Uterus (tissue), 4 donors: ENCODE measurements around the gene KCNJ15. TPM values are rescaled to one million over a fixed set of nuclear protein-coding genes. Genes with fewer than 3 reads are reported as not detected.

Source experiments
- DNase-seq, 2 donors: peaks; one replicate each; pipeline ENCODE4 v3.0.0-alpha.2; 2019 to 2020
- H3K27ac ChIP-seq, 2 donors: fragments of 200-600 bp; sonication (generic); 1 replicate in 1 of 2; 2 replicates in 1 of 2; pipeline ENCODE4 v1.5.1; 2016 to 2018
- H3K27me3 ChIP-seq, 2 donors: fragments of 200-600 bp; sonication (generic); one replicate each; pipeline ENCODE4 v1.5.1; 2018 to 2019; ENCODE audit warnings: control low read depth in 1 of 2
- H3K36me3 ChIP-seq, 2 donors: fragments of 200-600 bp; sonication (generic); one replicate each; pipeline ENCODE4 v1.5.1; 2019; ENCODE audit warnings: control low read depth in 1 of 2
- H3K4me1 ChIP-seq, 2 donors: fragments of 200-600 bp; sonication (generic); one replicate each; pipeline ENCODE4 v1.5.1; 2018 to 2019; ENCODE audit warnings: control low read depth in 1 of 2
- H3K4me3 ChIP-seq, 2 donors: fragments of 200-600 bp; sonication (generic); 1 replicate in 1 of 2; 2 replicates in 1 of 2; pipeline ENCODE4 v1.5.1; 2018 to 2019; ENCODE audit warnings: mild to moderate bottlenecking in 1 of 2
- H3K9me3 ChIP-seq, 2 donors: fragments of 200-600 bp; sonication (generic); one replicate each; pipeline ENCODE4 v1.5.1; 2019; ENCODE audit warnings: control low read depth in 1 of 2
- CTCF ChIP-seq, 4 experiments: fragments of 200-600 bp in 2 of 4; fragments of 450-650 bp in 2 of 4; sonication (generic) in 2 of 4; IDR thresholded peaks; one replicate each; pipeline ENCODE4 v1.5.1; 2016 to 2019; ENCODE audit warnings: antibody characterized with exemption in 4 of 4, mild to moderate bottlenecking in 2 of 4, moderate library complexity in 1 of 4
- POLR2A ChIP-seq, 2 donors: fragments of 450-650 bp; IDR thresholded peaks; one replicate each; pipeline ENCODE4 v1.6.1; 2016; ENCODE audit warnings: antibody characterized with exemption in 2 of 2, mild to moderate bottlenecking in 1 of 2, moderate library complexity in 1 of 2
- intact Hi-C: fragments of 100-400 bp; cut with DNase I; formaldehyde crosslinking; loops from one replicate; pipeline ENCODE4 v1.15.1; 2023; ENCODE audit warnings: low total_unique reads
- total RNA-seq, 4 donors: library from RNA; depleted of rRNA in 3 of 4; stranded (reverse); fragments of >200 nt in 3 of 4; gene quantifications; one replicate each; pipeline versions ENCODE4 v1.1.0 to v1.2.4, GENCODE V29; 2014 to 2023
- donor health status: DM: yes; HTN: yes; CAD: no.

Gene KCNJ15
- total RNA-seq, 4 donors from 2014 or later: 0.21 to 1.1 (median 0.28) TPM

GRCh38 chr21:38352536-38353219, 95.9 kb downstream of the KCNJ15 start:
- no peaks in the 10 kb centered on the region for H3K27me3 ChIP-seq
- no peaks in the 10 kb centered on the region for H3K36me3 ChIP-seq
- TF ChIP-seq CTCF (IDR thresholded peaks at IDR 0.05) (peak; percentile 19 to 53 (median 37)), POLR2A (IDR thresholded peaks at IDR 0.05) (no peak)
- H3K27ac ChIP-seq: no peak overlapping the region
- intact Hi-C loops: loop anchor here (5.0 to 10.0 kb wide), 2 partner anchors 135 to 678 kb away; no protein-coding TSS in a partner anchor
- peak in 1 of 2 donors; percentile 26 for DNase-seq
- no peaks in the 10 kb centered on the region for H3K4me1 ChIP-seq
- H3K4me3 ChIP-seq: no peak overlapping the region
- H3K9me3 ChIP-seq: no peaks in the 10 kb centered on the region

GRCh38 chr21:38354231-38354630, 97.4 kb downstream of the KCNJ15 start:
- intact Hi-C loops: loop anchor here (5.0 to 10.0 kb wide), 2 partner anchors 137 to 679 kb away; no protein-coding TSS in a partner anchor

GRCh38 chr21:38354746-38355145, 98.0 kb downstream of the KCNJ15 start:
- Histone ChIP-seq H3K36me3 (no peaks in the 10 kb centered on the region), H3K27ac (no peak overlapping the region), H3K9me3 (no peaks in the 10 kb centered on the region), H3K27me3 (no peaks in the 10 kb centered on the region), H3K4me3 (no peak overlapping the region), H3K4me1 (no peaks in the 10 kb centered on the region)
- no peak for DNase-seq
- intact Hi-C loops: loop anchor here (5.0 to 10.0 kb wide), 2 partner anchors 137 to 680 kb away; no protein-coding TSS in a partner anchor
- TF ChIP-seq POLR2A (IDR thresholded peaks at IDR 0.05) (no peak), CTCF (IDR thresholded peaks at IDR 0.05) (no peak)

More at GRCh38 chr21:38354231-38354630, 97.4 kb downstream of the KCNJ15 start:
- Histone ChIP-seq H3K36me3 (no peaks in the 10 kb centered on the region), H3K4me3 (no peak overlapping the region), H3K9me3 (no peaks in the 10 kb centered on the region), H3K27ac (no peak overlapping the region), H3K27me3 (no peaks in the 10 kb centered on the region), H3K4me1 (no peaks in the 10 kb centered on the region)
- DNase-seq: no peak
- no peak for TF ChIP-seq POLR2A (IDR thresholded peaks at IDR 0.05)
- TF ChIP-seq CTCF (IDR thresholded peaks at IDR 0.05): no peak

- TF ChIP-seq CTCF (IDR thresholded peaks at IDR 0.05) (no peak), POLR2A (IDR thresholded peaks at IDR 0.05) (no peak)
- H3K4me3 ChIP-seq: no peak overlapping the region
- no peaks in the 10 kb centered on the region for H3K27me3 ChIP-seq
- H3K4me1 ChIP-seq: no peaks in the 10 kb centered on the region
- no peak for DNase-seq
- no peak overlapping the region for H3K27ac ChIP-seq
- H3K9me3 ChIP-seq: no peaks in the 10 kb centered on the region
- H3K36me3 ChIP-seq: no peaks in the 10 kb centered on the region
- intact Hi-C loops: loop anchor here (10.0 kb wide), 1 partner anchor 681 kb away; no protein-coding TSS in a partner anchor
These were observed 98.6 kb downstream of the KCNJ15 start for GRCh38 chr21:38355353-38355752.

- H3K36me3 ChIP-seq: no peaks in the 10 kb centered on the region
- H3K27ac ChIP-seq: no peak overlapping the region
- TF ChIP-seq CTCF (IDR thresholded peaks at IDR 0.05) (peak; percentile 82 to 95 (median 90)), POLR2A (IDR thresholded peaks at IDR 0.05) (no peak)
- H3K27me3 ChIP-seq: no peaks in the 10 kb centered on the region
- H3K4me1 ChIP-seq: no peaks in the 10 kb centered on the region
- no peak overlapping the region for H3K4me3 ChIP-seq
- intact Hi-C loops: loop anchor here (10.0 kb wide), 1 partner anchor 681 kb away; no protein-coding TSS in a partner anchor
- no peaks in the 10 kb centered on the region for H3K9me3 ChIP-seq
- peak; percentile 63 to 65 for DNase-seq
These were observed 99.4 kb downstream of the KCNJ15 start for GRCh38 chr21:38355992-38356781.
